Nephron (organoid): Measurements from ENCODE around the gene GNA15.

Source experiments
- H3K27ac Mint-ChIP-seq, 3 experiments: 2 replicates each; pipeline ENCODE4 v1.8.0; 2020; ENCODE audit warnings: mixed read lengths in 3 of 3, mild to moderate bottlenecking in 2 of 3, moderate library complexity in 1 of 3
- H3K27me3 Mint-ChIP-seq: 2 replicates; pipeline ENCODE4 v1.8.0; 2021; ENCODE audit warnings: low read depth, mild to moderate bottlenecking, moderate library complexity, mixed read lengths
- H3K36me3 Mint-ChIP-seq: 2 replicates; pipeline ENCODE4 v1.8.0; 2020; ENCODE audit warnings: low read depth, mixed read lengths
- H3K4me1 Mint-ChIP-seq: 2 replicates; pipeline ENCODE4 v1.8.0; 2020; ENCODE audit warnings: mixed read lengths
- H3K4me3 Mint-ChIP-seq, 3 experiments: 2 replicates each; pipeline ENCODE4 v1.8.0; 2020; ENCODE audit warnings: mild to moderate bottlenecking in 3 of 3, mixed read lengths in 3 of 3, moderate library complexity in 2 of 3
- H3K9me3 Mint-ChIP-seq: 2 replicates; pipeline ENCODE4 v1.8.0; 2020; ENCODE audit warnings: mixed read lengths
- TF ChIP-seq, protein P1 (sequence below), 3 experiments: fragments of 200-600 bp; sonication (generic); IDR thresholded peaks; one replicate each; pipeline ENCODE4 v1.5.0; 2021; ENCODE audit warnings: antibody characterized with exemption in 3 of 3; ENCODE audit not compliant: unreplicated experiment in 3 of 3

GNA15 gene

DNA sequence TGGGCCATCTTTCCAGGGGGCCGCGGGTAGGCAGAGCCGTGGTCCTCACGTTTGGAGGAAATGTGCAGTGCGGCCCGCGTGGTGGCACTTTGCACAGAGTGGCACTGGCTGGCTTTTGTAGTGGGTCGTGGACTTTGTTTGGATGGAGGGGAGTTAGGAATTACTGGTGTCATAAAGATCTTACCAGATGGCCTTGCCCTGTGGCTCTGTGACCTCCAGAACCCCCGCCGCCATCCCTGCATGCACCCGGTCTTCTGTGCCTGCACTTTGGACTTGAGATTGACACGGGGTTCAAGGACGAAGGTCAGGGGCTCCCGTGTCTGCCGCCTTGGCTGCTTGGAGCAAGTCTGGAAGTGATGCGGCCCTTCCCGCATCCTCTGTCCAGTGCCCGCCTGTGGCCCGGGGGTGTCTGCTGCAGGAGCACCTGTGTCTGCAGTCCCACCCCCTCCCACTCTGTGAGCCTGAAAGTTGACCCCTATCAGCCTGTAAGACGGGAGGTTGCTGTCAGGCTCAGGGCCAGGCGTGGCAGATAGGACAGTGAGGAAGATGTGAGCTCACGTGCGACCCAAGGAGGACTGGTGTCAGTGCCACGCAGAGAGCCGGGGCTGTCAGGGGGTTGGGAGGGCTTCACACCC is 39.4 kb upstream of the GNA15 start:
- Mint-ChIP-seq H3K4me3 (peak overlapping the region; percentile 85 to 88 (median 85)), H3K36me3 (no peaks in the 10 kb centered on the region), H3K27me3 (no peaks in the 10 kb centered on the region), H3K27ac (peak overlapping the region in 1 of 3 experiments; percentile 71), H3K4me1 (peaks cover 21% of the 10 kb centered on the region), H3K9me3 (no peaks in the 10 kb centered on the region)
- TF ChIP-seq, protein P1, sequence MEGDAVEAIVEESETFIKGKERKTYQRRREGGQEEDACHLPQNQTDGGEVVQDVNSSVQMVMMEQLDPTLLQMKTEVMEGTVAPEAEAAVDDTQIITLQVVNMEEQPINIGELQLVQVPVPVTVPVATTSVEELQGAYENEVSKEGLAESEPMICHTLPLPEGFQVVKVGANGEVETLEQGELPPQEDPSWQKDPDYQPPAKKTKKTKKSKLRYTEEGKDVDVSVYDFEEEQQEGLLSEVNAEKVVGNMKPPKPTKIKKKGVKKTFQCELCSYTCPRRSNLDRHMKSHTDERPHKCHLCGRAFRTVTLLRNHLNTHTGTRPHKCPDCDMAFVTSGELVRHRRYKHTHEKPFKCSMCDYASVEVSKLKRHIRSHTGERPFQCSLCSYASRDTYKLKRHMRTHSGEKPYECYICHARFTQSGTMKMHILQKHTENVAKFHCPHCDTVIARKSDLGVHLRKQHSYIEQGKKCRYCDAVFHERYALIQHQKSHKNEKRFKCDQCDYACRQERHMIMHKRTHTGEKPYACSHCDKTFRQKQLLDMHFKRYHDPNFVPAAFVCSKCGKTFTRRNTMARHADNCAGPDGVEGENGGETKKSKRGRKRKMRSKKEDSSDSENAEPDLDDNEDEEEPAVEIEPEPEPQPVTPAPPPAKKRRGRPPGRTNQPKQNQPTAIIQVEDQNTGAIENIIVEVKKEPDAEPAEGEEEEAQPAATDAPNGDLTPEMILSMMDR (IDR thresholded peaks at IDR 0.05; ENCODE audit: unreplicated experiment in 3 of 3), result no peak

DNA sequence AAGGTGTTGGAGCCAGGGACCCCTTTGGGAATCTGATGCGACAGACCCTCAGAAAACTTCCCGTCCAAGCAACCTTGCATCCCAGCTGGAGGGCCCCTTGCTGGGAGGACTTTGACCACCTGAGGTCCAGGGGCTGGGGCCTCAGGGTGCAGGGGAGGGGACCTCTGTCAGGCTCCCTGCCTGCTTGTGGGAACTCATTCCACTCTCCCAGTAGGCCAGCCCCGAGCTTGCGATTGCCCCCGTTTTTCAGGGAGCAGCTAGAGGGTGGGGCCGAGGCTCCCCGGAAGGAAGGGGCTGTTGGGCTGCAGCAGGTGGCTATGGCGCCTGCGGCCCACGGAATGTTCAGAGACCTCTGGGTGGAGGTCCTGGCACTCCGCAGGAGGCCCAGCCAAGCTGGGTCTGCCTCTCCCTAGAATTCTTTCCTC is 38.9 kb upstream of the GNA15 start:
- H3K27me3 Mint-ChIP-seq, result no peaks in the 10 kb centered on the region
- no peak overlapping the region for H3K27ac Mint-ChIP-seq
- TF ChIP-seq, protein P1 (IDR thresholded peaks at IDR 0.05; ENCODE audit: unreplicated experiment in 3 of 3), result no peak
- H3K9me3 Mint-ChIP-seq, result no peaks in the 10 kb centered on the region
- peaks cover 21% of the 10 kb centered on the region for H3K4me1 Mint-ChIP-seq
- no peaks in the 10 kb centered on the region for H3K36me3 Mint-ChIP-seq
- H3K4me3 Mint-ChIP-seq, result peak overlapping the region in 2 of 3 experiments; percentile 85 to 88

DNA sequence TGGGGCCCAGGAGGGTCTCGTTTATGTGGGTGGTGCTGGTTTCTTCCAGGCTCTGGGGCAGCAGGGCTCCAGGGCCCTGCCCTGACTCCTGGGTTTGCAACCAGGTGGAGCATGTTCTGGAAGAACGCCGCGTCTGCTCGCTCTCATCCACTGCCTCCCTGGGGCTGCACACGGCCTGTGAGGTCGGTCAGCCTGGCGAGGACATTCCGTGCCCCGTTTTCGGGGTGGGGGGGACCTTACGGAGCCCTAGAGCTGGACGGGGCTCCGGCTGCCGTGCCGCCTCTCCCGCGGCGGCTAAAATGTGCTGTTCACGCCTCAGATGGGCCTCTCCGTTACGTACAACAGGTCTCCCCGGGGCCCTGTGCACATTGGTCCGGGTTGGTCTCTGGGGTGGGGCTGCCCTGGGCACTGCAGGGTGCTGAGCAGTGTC is 38.4 kb upstream of the GNA15 start:
- peaks cover 21% of the 10 kb centered on the region for H3K4me1 Mint-ChIP-seq

DNA sequence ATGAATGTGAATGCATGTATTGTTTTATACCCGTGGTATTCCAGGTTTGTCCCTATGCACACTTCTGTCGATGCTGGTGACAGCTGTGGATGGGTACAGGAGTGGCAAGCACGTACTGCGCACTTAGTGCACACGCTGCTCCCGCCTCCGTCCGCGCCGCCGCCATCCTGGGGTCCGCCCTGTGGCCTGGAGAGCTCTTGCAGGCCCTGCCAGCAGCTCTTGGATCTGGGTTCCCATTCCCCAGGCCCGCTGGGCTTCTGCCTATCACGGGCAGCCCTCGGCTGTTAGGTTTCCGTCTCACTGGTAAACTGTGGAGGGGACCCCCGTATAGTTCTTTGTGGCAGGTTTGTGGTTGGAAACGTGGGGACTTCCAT is 37.7 kb upstream of the GNA15 start:
- Mint-ChIP-seq H3K36me3 (no peaks in the 10 kb centered on the region), H3K4me1 (peaks cover 21% of the 10 kb centered on the region), H3K9me3 (no peaks in the 10 kb centered on the region), H3K27ac (no peak overlapping the region), H3K4me3 (peak overlapping the region; percentile 35 to 67 (median 67)), H3K27me3 (no peaks in the 10 kb centered on the region)
- TF ChIP-seq, protein P1 (IDR thresholded peaks at IDR 0.05; ENCODE audit: unreplicated experiment in 3 of 3), result no peak

More for the DNA sequence above, 38.4 kb upstream of the GNA15 start:
- Mint-ChIP-seq H3K27ac (no peak overlapping the region), H3K27me3 (no peaks in the 10 kb centered on the region), H3K4me3 (peak overlapping the region; percentile 41 to 67 (median 61)), H3K36me3 (no peaks in the 10 kb centered on the region), H3K9me3 (no peaks in the 10 kb centered on the region)
- TF ChIP-seq, protein P1 (IDR thresholded peaks at IDR 0.05; ENCODE audit: unreplicated experiment in 3 of 3), result no peak

DNA sequence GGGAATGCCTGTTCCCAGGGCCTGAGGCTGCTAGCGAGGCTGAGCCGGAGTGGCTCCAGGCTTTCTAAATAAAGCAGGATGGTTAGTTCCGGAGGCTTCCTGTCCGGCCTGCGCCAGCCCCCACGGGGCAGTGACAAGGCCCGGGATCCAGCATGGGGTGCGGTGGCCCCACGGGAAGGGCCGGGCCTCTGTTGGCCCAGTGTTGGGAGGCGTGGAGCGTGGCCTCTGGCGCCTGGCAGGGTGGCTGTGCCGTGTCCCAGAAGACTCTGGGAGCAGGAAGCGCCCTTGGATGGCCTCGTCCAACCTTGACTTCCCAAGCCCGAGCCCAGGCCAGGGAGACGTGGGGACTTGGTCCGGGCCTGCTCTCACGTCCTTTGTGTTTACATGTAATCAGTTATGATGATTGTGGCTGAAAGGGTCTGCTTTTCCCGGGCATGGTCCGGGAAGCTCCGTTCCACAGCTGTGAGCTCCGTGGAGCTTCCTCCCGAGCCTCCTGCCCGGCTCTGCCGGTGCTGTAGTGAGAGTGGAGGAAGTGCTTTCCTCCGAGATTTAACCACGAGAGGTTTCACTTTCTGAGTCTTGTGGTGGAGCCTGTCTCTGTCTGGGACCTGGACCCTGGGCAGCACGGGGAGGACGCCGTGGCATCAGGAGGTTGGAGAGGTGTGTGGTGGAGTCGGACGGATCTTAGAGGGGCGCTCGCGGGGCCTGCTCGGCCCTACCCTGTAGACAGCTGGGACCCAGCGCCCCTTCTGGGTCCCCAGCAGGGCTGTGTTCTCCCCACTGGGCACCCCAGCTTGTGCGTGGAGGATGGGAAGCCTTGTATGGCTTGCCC is 37.1 kb upstream of the GNA15 start:
- TF ChIP-seq, protein P1 (IDR thresholded peaks at IDR 0.05; ENCODE audit: unreplicated experiment in 3 of 3), result no peak
- peaks cover 21% of the 10 kb centered on the region for H3K4me1 Mint-ChIP-seq
- no peaks in the 10 kb centered on the region for H3K9me3 Mint-ChIP-seq
- peak overlapping the region; percentile 35 to 67 (median 56) for H3K4me3 Mint-ChIP-seq
- peak overlapping the region in 1 of 3 experiments; percentile 49 for H3K27ac Mint-ChIP-seq
- H3K27me3 Mint-ChIP-seq, result no peaks in the 10 kb centered on the region
- no peaks in the 10 kb centered on the region for H3K36me3 Mint-ChIP-seq
